HEK293 (cell line): ENCODE results near the gene KDM3B.

Experiments used
- ATF2 ChIP-seq: fragments of 450-650 bp; formaldehyde crosslinking; IDR thresholded peaks from 2 replicates; pipeline ENCODE4 v1.5.1; 2016; ENCODE audit warnings: missing biosample characterization, missing genetic modification characterization, low read depth
- GLI2 ChIP-seq: fragments of 450-650 bp; formaldehyde crosslinking; IDR thresholded peaks from 2 replicates; pipeline ENCODE4; 2017; ENCODE audit warnings: missing biosample characterization, missing genetic modification characterization, low read depth, borderline replicate concordance
- PRDM2 ChIP-seq: fragments of 450-650 bp; formaldehyde crosslinking; IDR thresholded peaks from 2 replicates; pipeline ENCODE4 v1.5.1; 2016; ENCODE audit warnings: missing biosample characterization, missing genetic modification characterization, borderline replicate concordance
- RBAK ChIP-seq: fragments of 450-650 bp; formaldehyde crosslinking; IDR thresholded peaks from 2 replicates; pipeline ENCODE4 v1.5.1; 2016; ENCODE audit warnings: missing biosample characterization, missing genetic modification characterization
- ZNF157 ChIP-seq: fragments of 450-650 bp; formaldehyde crosslinking; IDR thresholded peaks from 2 replicates; pipeline ENCODE4 v1.5.1; 2016; ENCODE audit warnings: missing biosample characterization, missing genetic modification characterization
- ZNF184 ChIP-seq: fragments of 450-650 bp; IDR thresholded peaks from 2 replicates; pipeline ENCODE4 v1.5.1; 2018; ENCODE audit warnings: missing biosample characterization, mild to moderate bottlenecking, missing genetic modification characterization
- ZNF211 ChIP-seq: fragments of 450-650 bp; formaldehyde crosslinking; IDR thresholded peaks from 2 replicates; pipeline ENCODE4 v1.5.1; 2016; ENCODE audit warnings: low read depth, missing biosample characterization, missing genetic modification characterization
- ZNF26 ChIP-seq: fragments of 450-650 bp; formaldehyde crosslinking; IDR thresholded peaks from 2 replicates; pipeline ENCODE4 v1.5.1; 2016; ENCODE audit warnings: missing biosample characterization, missing genetic modification characterization
- ZNF280D ChIP-seq: fragments of 450-650 bp; formaldehyde crosslinking; IDR thresholded peaks from 2 replicates; pipeline ENCODE4 v1.5.1; 2016; ENCODE audit warnings: missing biosample characterization, missing genetic modification characterization
- ZNF48 ChIP-seq: fragments of 450-650 bp; formaldehyde crosslinking; IDR thresholded peaks from 2 replicates; pipeline ENCODE4 v1.5.1; 2016; ENCODE audit warnings: missing biosample characterization, missing genetic modification characterization
- ZNF510 ChIP-seq: fragments of 450-650 bp; formaldehyde crosslinking; IDR thresholded peaks from 2 replicates; pipeline ENCODE4 v1.5.1; 2018; ENCODE audit warnings: mild to moderate bottlenecking, missing genetic modification characterization, missing biosample characterization; ENCODE audit not compliant: insufficient replicate concordance
- ZNF518A ChIP-seq: fragments of 450-650 bp; formaldehyde crosslinking; conservative IDR thresholded peaks from 2 replicates; pipeline ENCODE4 v1.5.1; 2016; ENCODE audit warnings: low read depth, missing biosample characterization, missing genetic modification characterization
- ZNF521 ChIP-seq: fragments of 450-650 bp; formaldehyde crosslinking; IDR thresholded peaks from 2 replicates; pipeline ENCODE4 v1.5.1; 2017; ENCODE audit warnings: missing biosample characterization, mild to moderate bottlenecking, missing genetic modification characterization
- ZNF571 ChIP-seq: fragments of 450-650 bp; formaldehyde crosslinking; IDR thresholded peaks from 2 replicates; pipeline ENCODE4 v1.5.0; 2017; ENCODE audit warnings: missing biosample characterization, missing genetic modification characterization
- ZNF837 ChIP-seq: fragments of 450-650 bp; formaldehyde crosslinking; IDR thresholded peaks from 2 replicates; pipeline ENCODE4 v1.5.1; 2016; ENCODE audit warnings: missing biosample characterization, missing genetic modification characterization
- ZSCAN23 ChIP-seq: fragments of 450-650 bp; formaldehyde crosslinking; IDR thresholded peaks from 2 replicates; pipeline ENCODE4 v1.5.1; 2016; ENCODE audit warnings: missing biosample characterization, missing genetic modification characterization
- TF ChIP-seq, protein P1 (sequence below): IDR thresholded peaks from 2 replicates; pipeline ENCODE4 v1.6.1; 2011; ENCODE audit warnings: mild to moderate bottlenecking, low read depth, low read length, borderline replicate concordance
- TF ChIP-seq, protein P2 (sequence below): fragments of 450-650 bp; formaldehyde crosslinking; IDR thresholded peaks from 2 replicates; pipeline ENCODE4 v1.5.1; 2016; ENCODE audit warnings: missing biosample characterization, missing genetic modification characterization

Gene KDM3B

GRCh38 chr5:138352071-138352721, at the start of gene KDM3B (continued):
- no peak for TF ChIP-seq ZNF518A (tag by site-specific recombination)
- no peak for TF ChIP-seq ZNF521
- TF ChIP-seq ZNF26 (tag by site-specific recombination): no peak
- peak; percentile 62; the same call in 1 of the 2 replicates for TF ChIP-seq ZNF184 (tag by site-specific recombination)
- no peak for TF ChIP-seq ZNF48
- TF ChIP-seq ZNF510 (tag by site-specific recombination): peak; percentile 11
- TF ChIP-seq ZSCAN23 (tag by site-specific recombination): no peak
- no peak for TF ChIP-seq ZNF211 (tag by site-specific recombination)
- TF ChIP-seq GLI2 (tag by site-specific recombination): no peak
- TF ChIP-seq, protein P1, sequence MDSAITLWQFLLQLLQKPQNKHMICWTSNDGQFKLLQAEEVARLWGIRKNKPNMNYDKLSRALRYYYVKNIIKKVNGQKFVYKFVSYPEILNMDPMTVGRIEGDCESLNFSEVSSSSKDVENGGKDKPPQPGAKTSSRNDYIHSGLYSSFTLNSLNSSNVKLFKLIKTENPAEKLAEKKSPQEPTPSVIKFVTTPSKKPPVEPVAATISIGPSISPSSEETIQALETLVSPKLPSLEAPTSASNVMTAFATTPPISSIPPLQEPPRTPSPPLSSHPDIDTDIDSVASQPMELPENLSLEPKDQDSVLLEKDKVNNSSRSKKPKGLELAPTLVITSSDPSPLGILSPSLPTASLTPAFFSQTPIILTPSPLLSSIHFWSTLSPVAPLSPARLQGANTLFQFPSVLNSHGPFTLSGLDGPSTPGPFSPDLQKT: no peak
- no peak for TF ChIP-seq ZNF157 (tag by site-specific recombination)
- no peak for TF ChIP-seq ZNF837
- TF ChIP-seq PRDM2: no peak
- no peak for TF ChIP-seq ATF2
- TF ChIP-seq RBAK (tag by site-specific recombination): no peak
- TF ChIP-seq, protein P2, sequence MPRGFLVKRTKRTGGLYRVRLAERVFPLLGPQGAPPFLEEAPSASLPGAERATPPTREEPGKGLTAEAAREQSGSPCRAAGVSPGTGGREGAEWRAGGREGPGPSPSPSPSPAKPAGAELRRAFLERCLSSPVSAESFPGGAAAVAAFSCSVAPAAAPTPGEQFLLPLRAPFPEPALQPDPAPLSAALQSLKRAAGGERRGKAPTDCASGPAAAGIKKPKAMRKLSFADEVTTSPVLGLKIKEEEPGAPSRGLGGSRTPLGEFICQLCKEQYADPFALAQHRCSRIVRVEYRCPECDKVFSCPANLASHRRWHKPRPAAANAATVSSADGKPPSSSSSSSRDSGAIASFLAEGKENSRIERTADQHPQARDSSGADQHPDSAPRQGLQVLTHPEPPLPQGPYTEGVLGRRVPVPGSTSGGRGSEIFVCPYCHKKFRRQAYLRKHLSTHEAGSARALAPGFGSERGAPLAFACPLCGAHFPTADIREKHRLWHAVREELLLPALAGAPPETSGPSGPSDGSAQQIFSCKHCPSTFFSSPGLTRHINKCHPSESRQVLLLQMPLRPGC: peak; percentile 65; the same call in 1 of the 2 replicates
- TF ChIP-seq ZNF280D (tag by site-specific recombination): no peak
- TF ChIP-seq ZNF571 (tag by site-specific recombination): no peak
